Bronchial epithelial cell (primary cell): ENCODE results near the gene CC2D2A. TPM values are rescaled to one million over a fixed set of nuclear protein-coding genes. Genes with fewer than 3 reads are reported as not detected.

Experiments used
- DNase-seq: peaks from one replicate; pipeline ENCODE4 v3.0.0-alpha.2; 2010; ENCODE audit warnings: low read depth
- FAIRE-seq: peaks from 2 replicates; lab custom pipeline; 2011; peaks lifted over from hg19 to GRCh38; lab: Jason Lieb, UNC
- H3K27me3 ChIP-seq: 2 replicates; pipeline ENCODE4 v1.5.1; 2011; ENCODE audit warnings: low read length; ENCODE audit not compliant: control insufficient read depth, insufficient read depth
- H3K36me3 ChIP-seq: 2 replicates; pipeline ENCODE4 v1.5.1; 2011; ENCODE audit warnings: low read length; ENCODE audit not compliant: control insufficient read depth, insufficient read depth
- H3K4me3 ChIP-seq: 2 replicates; pipeline ENCODE4 v1.5.1; 2011; ENCODE audit warnings: mild to moderate bottlenecking, low read depth, low read length, control low read depth
- total RNA-seq: library from RNA; depleted of rRNA; stranded (reverse); fragments of >200 nt; gene quantifications from 2 replicates; pipeline ENCODE4 v1.2.1, GENCODE V29; 2014
- TF ChIP-seq, protein P1 (sequence below): IDR thresholded peaks from 2 replicates; pipeline ENCODE4 v1.5.1; 2011; ENCODE audit warnings: mild to moderate bottlenecking, moderate library complexity, low read length, control low read depth, inconsistent platforms; ENCODE audit not compliant: insufficient read depth, severe bottlenecking

The CC2D2A gene
- 5.5 and 5.8 TPM in 2 replicates for total RNA-seq

DNA sequence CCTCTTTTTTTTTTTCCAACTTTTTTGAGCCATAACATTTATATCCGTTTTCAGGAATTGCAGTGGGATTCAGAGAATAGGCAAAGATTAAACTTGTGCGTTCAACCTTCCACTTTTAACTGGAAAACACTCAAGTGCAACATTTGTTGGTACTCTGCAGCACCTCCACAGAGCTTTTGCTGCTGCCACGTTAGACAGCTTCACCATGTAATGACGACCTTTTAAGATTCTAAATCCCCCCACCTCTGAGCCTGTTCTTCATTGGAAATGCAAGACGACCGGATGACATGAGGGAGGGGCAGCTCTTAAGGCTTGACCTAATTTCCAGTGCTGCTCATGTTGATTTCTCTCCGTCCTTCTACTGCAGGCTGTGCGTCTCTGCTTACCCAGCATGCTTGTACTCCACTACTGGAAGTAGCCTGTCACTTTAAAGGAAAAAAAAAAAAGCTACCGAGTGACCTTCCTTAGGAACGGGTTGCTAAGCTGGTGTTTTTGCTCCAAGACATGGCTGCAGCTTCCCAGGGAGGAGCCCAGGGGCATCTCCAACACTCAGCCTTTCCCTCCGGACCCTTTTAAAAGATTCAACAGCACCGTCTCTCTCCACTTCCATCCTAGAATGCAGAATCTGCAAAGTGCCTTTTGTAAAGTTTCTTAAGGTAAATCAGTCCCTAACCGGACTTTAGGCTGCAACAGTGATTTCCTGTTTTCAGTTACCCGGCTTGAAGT lies at the start of gene CC2D2A:
Gene CC2D2A, plus strand, starts transcription at position 481 of the 726 bp plus-strand sequence. CDS start 6,051 bp downstream, outside the sequence.
- TF ChIP-seq, protein P1, sequence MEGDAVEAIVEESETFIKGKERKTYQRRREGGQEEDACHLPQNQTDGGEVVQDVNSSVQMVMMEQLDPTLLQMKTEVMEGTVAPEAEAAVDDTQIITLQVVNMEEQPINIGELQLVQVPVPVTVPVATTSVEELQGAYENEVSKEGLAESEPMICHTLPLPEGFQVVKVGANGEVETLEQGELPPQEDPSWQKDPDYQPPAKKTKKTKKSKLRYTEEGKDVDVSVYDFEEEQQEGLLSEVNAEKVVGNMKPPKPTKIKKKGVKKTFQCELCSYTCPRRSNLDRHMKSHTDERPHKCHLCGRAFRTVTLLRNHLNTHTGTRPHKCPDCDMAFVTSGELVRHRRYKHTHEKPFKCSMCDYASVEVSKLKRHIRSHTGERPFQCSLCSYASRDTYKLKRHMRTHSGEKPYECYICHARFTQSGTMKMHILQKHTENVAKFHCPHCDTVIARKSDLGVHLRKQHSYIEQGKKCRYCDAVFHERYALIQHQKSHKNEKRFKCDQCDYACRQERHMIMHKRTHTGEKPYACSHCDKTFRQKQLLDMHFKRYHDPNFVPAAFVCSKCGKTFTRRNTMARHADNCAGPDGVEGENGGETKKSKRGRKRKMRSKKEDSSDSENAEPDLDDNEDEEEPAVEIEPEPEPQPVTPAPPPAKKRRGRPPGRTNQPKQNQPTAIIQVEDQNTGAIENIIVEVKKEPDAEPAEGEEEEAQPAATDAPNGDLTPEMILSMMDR: no peak
- Histone ChIP-seq H3K36me3 (no peaks in the 10 kb centered on the region), H3K27me3 (no peaks in the 10 kb centered on the region), H3K4me3 (peak within 1 kb of the TSS; percentile 32)
- no peak for FAIRE-seq
- peak; percentile 56 for DNase-seq

DNA sequence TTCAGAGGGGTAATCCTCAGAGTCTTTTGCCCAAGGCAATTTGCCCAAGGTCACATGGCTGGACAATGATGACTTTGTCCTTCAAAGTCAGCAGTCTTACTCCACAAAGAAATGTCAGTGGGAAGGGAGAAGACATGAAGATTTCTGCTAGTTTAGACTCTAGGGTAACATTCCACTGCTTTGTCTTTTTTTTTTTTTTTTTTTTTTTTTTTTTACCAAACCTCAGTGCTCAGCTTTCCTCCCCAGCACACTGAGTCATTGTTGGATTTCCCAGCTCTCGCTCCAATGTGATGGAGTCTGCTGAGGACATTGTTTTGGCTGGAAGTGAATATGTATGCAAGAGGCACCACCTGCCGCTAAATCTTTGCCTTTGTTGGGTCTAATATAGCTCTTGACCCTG lies 49.0 kb upstream of the CC2D2A start:
- FAIRE-seq (no peak), DNase-seq (peak; percentile 72)
- TF ChIP-seq, protein P1: no peak

DNA sequence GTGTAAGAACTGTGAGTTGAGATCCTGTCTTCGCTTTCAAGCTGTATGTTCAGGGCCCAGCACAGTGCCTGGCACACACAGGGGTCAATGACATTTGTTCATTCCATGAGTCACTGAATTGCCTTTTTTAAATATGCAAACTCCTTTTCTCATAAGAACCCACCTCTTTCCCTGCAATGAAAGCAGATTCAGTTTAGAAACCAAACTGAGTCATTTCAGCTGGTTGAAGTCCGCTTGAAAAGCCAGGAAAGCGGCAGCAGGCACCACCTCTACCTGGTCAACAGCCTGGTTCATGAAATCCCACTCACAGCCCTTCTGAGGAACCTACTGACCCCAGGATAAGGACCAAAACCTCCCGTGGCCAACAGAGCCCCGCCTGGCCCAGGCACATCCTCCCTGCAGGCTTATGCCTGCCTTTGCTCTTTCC lies 46.4 kb upstream of the CC2D2A start:
- FAIRE-seq (no peak), DNase-seq (no peak)
- no peak overlapping the region for H3K4me3 ChIP-seq
- no peaks in the 10 kb centered on the region for H3K27me3 ChIP-seq
- TF ChIP-seq, protein P1: no peak
- no peaks in the 10 kb centered on the region for H3K36me3 ChIP-seq

More for the DNA sequence above, 49.0 kb upstream of the CC2D2A start:
- Histone ChIP-seq H3K4me3 (no peak overlapping the region), H3K27me3 (no peaks in the 10 kb centered on the region), H3K36me3 (no peaks in the 10 kb centered on the region)

DNA sequence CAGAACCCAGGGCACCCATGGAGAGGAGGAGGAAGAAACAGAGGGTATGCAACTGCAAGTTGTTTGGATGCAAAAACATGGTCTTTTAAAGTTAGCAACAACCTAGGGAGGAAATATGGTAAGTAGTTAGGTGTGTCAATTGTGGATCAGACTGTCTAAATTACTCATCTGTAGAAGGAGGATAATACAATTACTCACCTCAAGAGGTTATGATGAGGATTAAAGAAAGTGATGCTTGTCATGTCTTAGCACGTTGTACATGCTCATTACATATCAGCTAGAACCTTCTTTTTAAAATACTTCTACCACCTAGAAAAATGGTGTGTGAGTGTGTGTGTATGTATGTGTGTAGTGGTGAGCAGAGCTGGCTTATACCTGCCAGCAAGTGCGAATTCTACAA lies 44.2 kb upstream of the CC2D2A start:
- Histone ChIP-seq H3K36me3 (no peaks in the 10 kb centered on the region), H3K27me3 (no peaks in the 10 kb centered on the region), H3K4me3 (no peak overlapping the region)
- FAIRE-seq (peak; percentile 90), DNase-seq (peak; percentile 96)
- TF ChIP-seq, protein P1: no peak

DNA sequence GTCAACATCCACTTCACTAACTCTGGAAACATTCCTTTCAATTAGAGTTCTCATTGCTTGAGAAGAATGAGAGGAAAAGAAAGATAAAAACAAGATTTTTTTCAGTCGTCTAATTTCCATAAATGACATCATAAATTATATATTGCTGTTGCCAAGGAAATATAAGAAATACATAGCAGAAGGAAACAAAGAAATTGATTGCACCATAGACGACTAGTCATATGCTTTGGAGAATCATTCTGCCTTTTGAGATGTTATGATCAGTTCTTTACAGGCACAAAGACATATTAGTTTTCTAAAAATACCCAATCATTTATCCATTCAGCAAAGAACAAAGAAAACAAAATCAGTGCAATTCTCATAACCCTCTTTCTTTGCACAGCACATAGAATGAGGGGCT lies 42.5 kb upstream of the CC2D2A start:
- TF ChIP-seq, protein P1: no peak
- Histone ChIP-seq H3K36me3 (no peaks in the 10 kb centered on the region), H3K4me3 (no peak overlapping the region), H3K27me3 (no peaks in the 10 kb centered on the region)
- DNase-seq: peak; percentile 56
- FAIRE-seq: no peak
